ENCODE results near the gene PRDM7. TPM values are rescaled to one million over a fixed set of nuclear protein-coding genes. Genes with fewer than 3 reads are reported as not detected.

PRDM7 gene
- total RNA-seq, 4 donors from 2014 or later = not detected

Other genes with a start within 250 kb of the PRDM7 start
- 1 to 10 TPM; 2.0 to 5.9 (median 3.9) TPM for gene SPIRE2, start 248.9 kb downstream of the PRDM7 start, total RNA-seq
- gene TCF25, start 203.7 kb downstream of the PRDM7 start, total RNA-seq = 100 to 1,000 TPM; 132 to 197 (median 147) TPM
- gene MC1R, start 158.5 kb downstream of the PRDM7 start, total RNA-seq = 1 to 10 TPM; 3.4 to 6.5 (median 4.5) TPM
- gene TUBB3, start 154.0 kb downstream of the PRDM7 start, total RNA-seq = 1 to 10 TPM; 1.9 to 7.4 (median 3.9) TPM
- gene DEF8, start 128.6 kb downstream of the PRDM7 start, total RNA-seq = 10 to 100 TPM; 73.6 to 86.0 (median 83.7) TPM
- gene DBNDD1, start 57.9 kb downstream of the PRDM7 start, total RNA-seq = 1 to 10 TPM; 2.3 to 8.8 (median 7.3) TPM